ENCODE results near the gene CDH12.

DNA sequence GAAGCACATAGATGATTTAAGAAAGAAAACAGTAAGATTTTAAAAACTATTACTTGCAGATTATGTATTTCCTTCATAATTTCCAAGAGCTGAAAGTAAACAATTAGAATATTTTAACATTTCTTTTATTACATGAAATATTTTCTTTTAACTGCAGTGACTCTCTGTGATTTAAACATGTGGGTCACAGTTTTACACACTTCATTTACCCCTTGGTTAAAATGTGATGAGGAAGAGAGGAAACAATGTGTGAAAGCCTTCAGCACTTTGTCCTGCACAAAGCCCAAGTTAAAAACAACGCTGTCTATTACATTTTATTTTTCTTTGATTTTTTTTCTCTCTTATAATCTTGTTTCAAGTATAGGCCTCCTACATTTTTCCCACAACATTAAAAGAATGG lies 801.3 kb downstream of the CDH12 start:
- no peak for TF ChIP-seq POLR2AphosphoS5 (IDR thresholded peaks at IDR 0.05; ENCODE audit: low read depth, low read length)
- no peak for TF ChIP-seq TAF1 (IDR thresholded peaks at IDR 0.05; ENCODE audit: low read depth, low read length)
- no peak for TF ChIP-seq POLR2A (IDR thresholded peaks at IDR 0.05; ENCODE audit: low read depth, low read length)
- TF ChIP-seq PAX5 (IDR thresholded peaks at IDR 0.05; ENCODE audit: insufficient read depth, low read length, severe bottlenecking) = no peak
- TF ChIP-seq SPI1 (IDR thresholded peaks at IDR 0.05; ENCODE audit: low read depth, low read length) = no peak
- TF ChIP-seq POU2F2 (IDR thresholded peaks at IDR 0.05; ENCODE audit: low read depth, low read length) = no peak

All from GM12891 (cell line).